ENCODE measurements around the gene ADAMTS6.

ADAMTS6 gene

DNA sequence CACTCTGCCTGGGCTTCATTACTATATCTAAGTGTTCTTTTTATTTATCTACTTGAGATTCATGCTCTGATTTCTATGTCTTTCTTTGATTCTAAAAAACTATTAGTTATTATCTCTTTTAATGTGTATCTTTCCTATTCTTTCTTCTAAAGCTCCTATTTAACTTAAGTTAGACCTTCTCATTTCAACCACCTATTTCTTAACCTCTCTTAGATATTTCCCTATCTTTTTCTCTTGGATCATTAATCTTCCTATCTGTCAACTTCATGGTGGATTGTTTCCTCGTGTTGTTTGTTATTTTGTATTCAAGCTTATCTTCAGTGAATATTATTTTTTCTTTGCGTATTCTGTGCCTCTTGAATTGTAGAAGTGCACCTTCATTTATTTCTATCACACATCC is 202.1 kb downstream of the ADAMTS6 start:
- Histone ChIP-seq H3K36me3 (ENCODE audit: control insufficient read depth in 4 of 4, insufficient read depth in 4 of 4, low read length in 3 of 4) (no peaks in the 10 kb centered on the region), H3K4me3 (ENCODE audit: control insufficient read depth in 1 of 7, extremely low read depth in 1 of 7, insufficient read depth in 4 of 7, low read depth in 2 of 7, low read length in 6 of 7) (no peak overlapping the region), H3K27me3 (replicated peaks in 2 of 5; ENCODE audit: control insufficient read depth in 4 of 5, insufficient read depth in 5 of 5, low read length in 4 of 5) (no peaks in the 10 kb centered on the region), H3K4me1 (ENCODE audit: control extremely low read depth in 1 of 4, control insufficient read depth in 4 of 4, insufficient read depth in 4 of 4, low read length in 3 of 4) (no peaks in the 10 kb centered on the region), H3K27ac (ENCODE audit: insufficient read depth in 1 of 2, low read depth in 1 of 2, low read length in 2 of 2, poor library complexity in 1 of 2, severe bottlenecking in 2 of 2) (no peak overlapping the region), H3K9me3 (ENCODE audit: control extremely low read depth in 1 of 5, control insufficient read depth in 4 of 5, insufficient read depth in 2 of 5, low read depth in 1 of 5, low read length in 4 of 5) (peaks cover 0 to 2% (median 0%) of the 10 kb centered on the region in 5 experiments)
- WGBS (ENCODE audit: insufficient coverage): no CpG with 5 or more reads among the region's 2 CpGs
- DNase-seq: no peak
- CTCF ChIA-PET: no interaction called here
- POLR2A ChIA-PET: no interaction called here

DNA sequence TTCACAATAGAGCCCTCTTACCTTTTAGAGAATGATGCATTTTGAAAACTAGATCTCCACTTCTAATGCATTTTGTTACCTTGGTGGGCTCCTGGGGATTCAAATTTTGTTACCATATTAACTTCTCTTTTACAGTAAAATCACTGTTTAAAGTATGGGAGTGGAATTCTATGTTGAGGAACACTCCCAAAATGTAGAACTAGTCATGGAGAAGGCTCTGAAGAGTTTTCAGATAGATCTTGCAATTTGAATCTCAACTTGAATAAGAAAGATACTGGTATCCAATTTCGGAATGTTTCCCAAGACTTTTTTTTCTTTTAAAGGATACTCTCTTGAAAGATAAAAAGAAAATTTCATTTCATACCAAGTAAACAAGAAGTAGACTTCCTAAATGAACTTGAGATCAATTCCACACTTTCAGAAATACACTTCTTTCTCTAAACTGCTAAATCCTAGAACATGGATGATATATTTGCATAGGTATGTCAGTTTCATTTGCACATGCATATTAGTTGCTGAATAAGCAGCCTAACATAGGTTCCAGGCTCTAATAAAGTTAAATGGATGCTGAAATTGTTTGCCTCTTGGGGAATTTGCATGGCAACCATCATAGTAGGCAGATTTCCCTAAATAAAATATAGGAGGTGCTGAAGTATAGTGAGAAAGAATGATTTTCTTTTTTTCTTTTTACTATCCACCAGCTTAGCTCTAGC is 205.4 kb downstream of the ADAMTS6 start:
- CTCF ChIA-PET: no interaction called here
- no peaks in the 10 kb centered on the region for H3K27me3 ChIP-seq (replicated peaks in 2 of 5; ENCODE audit: control insufficient read depth in 4 of 5, insufficient read depth in 5 of 5, low read length in 4 of 5)

DNA sequence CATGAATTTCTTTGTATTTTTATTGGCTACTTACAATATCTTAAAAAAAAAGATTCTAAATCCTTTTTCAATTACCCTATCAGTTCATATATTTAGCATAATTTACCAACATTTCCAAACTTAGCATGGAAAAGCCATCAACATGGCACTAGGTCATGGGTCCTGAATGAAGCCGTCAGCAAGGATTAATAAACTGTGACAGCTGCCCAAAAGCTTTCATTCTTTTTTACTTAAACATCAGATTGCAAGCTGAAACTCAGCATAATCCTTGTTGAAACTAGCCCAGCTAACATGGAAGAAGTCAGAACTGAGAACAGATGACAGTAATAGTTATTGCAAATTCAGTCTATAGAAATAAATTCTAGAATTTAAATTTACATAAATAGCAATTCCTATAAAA is 209.8 kb downstream of the ADAMTS6 start:
- Histone ChIP-seq H3K36me3 (ENCODE audit: control insufficient read depth in 4 of 4, insufficient read depth in 4 of 4, low read length in 3 of 4) (no peaks in the 10 kb centered on the region), H3K27me3 (replicated peaks in 2 of 5; ENCODE audit: control insufficient read depth in 4 of 5, insufficient read depth in 5 of 5, low read length in 4 of 5) (no peaks in the 10 kb centered on the region), H3K4me1 (ENCODE audit: control extremely low read depth in 1 of 4, control insufficient read depth in 4 of 4, insufficient read depth in 4 of 4, low read length in 3 of 4) (no peaks in the 10 kb centered on the region), H3K27ac (ENCODE audit: insufficient read depth in 1 of 2, low read depth in 1 of 2, low read length in 2 of 2, poor library complexity in 1 of 2, severe bottlenecking in 2 of 2) (no peak overlapping the region), H3K4me3 (ENCODE audit: control insufficient read depth in 1 of 7, extremely low read depth in 1 of 7, insufficient read depth in 4 of 7, low read depth in 2 of 7, low read length in 6 of 7) (no peak overlapping the region), H3K9me3 (ENCODE audit: control extremely low read depth in 1 of 5, control insufficient read depth in 4 of 5, insufficient read depth in 2 of 5, low read depth in 1 of 5, low read length in 4 of 5) (peaks cover 0 to 2% (median 0%) of the 10 kb centered on the region in 5 experiments)
- no peak for DNase-seq
- no CpG with 5 or more reads among the region's 1 CpG for WGBS (ENCODE audit: insufficient coverage)
- POLR2A ChIA-PET: interaction anchor here (0.6 kb wide), 2 partner anchors 194 to 199 kb away, joined by 3 read pairs; no protein-coding TSS in a partner anchor
- CTCF ChIA-PET: no interaction called here

More for the DNA sequence above, 205.4 kb downstream of the ADAMTS6 start:
- no peak overlapping the region for H3K4me3 ChIP-seq (ENCODE audit: control insufficient read depth in 1 of 7, extremely low read depth in 1 of 7, insufficient read depth in 4 of 7, low read depth in 2 of 7, low read length in 6 of 7)
- H3K9me3 ChIP-seq (ENCODE audit: control extremely low read depth in 1 of 5, control insufficient read depth in 4 of 5, insufficient read depth in 2 of 5, low read depth in 1 of 5, low read length in 4 of 5): peaks cover 0 to 2% (median 0%) of the 10 kb centered on the region in 5 experiments
- H3K36me3 ChIP-seq (ENCODE audit: control insufficient read depth in 4 of 4, insufficient read depth in 4 of 4, low read length in 3 of 4): no peaks in the 10 kb centered on the region
- H3K27ac ChIP-seq (ENCODE audit: insufficient read depth in 1 of 2, low read depth in 1 of 2, low read length in 2 of 2, poor library complexity in 1 of 2, severe bottlenecking in 2 of 2): no peak overlapping the region
- POLR2A ChIA-PET: no interaction called here
- DNase-seq: no peak
- WGBS (ENCODE audit: insufficient coverage): 100% methylated on average over 1 of the region's 1 CpG
- no peaks in the 10 kb centered on the region for H3K4me1 ChIP-seq (ENCODE audit: control extremely low read depth in 1 of 4, control insufficient read depth in 4 of 4, insufficient read depth in 4 of 4, low read length in 3 of 4)

DNA sequence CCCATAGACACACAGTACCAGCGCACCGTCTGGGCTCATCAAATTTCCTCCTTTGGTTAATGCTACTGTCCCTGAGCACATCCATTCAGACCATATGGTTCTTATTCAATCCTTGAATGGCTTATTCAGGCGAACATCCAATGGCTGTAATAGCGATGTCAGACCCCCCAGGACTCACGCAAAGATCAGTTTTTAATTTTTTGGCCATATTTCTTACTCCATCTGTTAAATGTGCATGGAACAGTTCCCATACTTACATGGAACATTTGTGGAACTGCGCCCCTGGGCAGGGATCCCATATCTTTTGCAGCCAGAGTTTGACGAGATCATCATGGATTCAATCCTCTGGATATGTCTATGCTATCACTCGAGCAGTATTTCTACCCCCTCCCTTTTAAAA is 213.2 kb downstream of the ADAMTS6 start:
- POLR2A ChIA-PET: no interaction called here
- no peaks in the 10 kb centered on the region for H3K27me3 ChIP-seq (replicated peaks in 2 of 5; ENCODE audit: control insufficient read depth in 4 of 5, insufficient read depth in 5 of 5, low read length in 4 of 5)
- 98% methylated on average over 6 of the region's 8 CpGs for WGBS (ENCODE audit: insufficient coverage)
- H3K4me3 ChIP-seq (ENCODE audit: control insufficient read depth in 1 of 7, extremely low read depth in 1 of 7, insufficient read depth in 4 of 7, low read depth in 2 of 7, low read length in 6 of 7): no peak overlapping the region
- no peaks in the 10 kb centered on the region for H3K9me3 ChIP-seq (ENCODE audit: control extremely low read depth in 1 of 5, control insufficient read depth in 4 of 5, insufficient read depth in 2 of 5, low read depth in 1 of 5, low read length in 4 of 5)
- no peak overlapping the region for H3K27ac ChIP-seq (ENCODE audit: insufficient read depth in 1 of 2, low read depth in 1 of 2, low read length in 2 of 2, poor library complexity in 1 of 2, severe bottlenecking in 2 of 2)
- no peaks in the 10 kb centered on the region for H3K36me3 ChIP-seq (ENCODE audit: control insufficient read depth in 4 of 4, insufficient read depth in 4 of 4, low read length in 3 of 4)
- CTCF ChIA-PET: no interaction called here
- no peak for DNase-seq
- no peaks in the 10 kb centered on the region for H3K4me1 ChIP-seq (ENCODE audit: control extremely low read depth in 1 of 4, control insufficient read depth in 4 of 4, insufficient read depth in 4 of 4, low read length in 3 of 4)

DNA sequence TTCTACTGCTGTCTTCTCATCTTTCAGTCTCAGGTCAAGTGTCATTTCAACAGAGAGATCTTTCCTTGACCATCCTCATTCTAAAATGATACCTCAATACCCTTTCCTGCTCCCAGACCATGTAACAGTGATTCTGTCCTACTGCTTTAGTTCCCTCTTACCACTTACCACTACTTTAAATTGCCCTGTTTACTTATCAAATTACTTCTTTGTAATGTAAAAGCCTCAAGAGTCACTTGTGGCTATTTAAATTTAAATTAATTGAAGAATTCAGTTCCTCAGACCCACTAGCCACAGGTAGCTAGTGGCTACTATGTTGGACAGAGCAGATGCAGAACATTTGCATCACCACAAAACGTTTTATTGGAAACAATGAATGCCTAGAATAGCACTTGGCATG is 217.3 kb downstream of the ADAMTS6 start:
- CTCF ChIA-PET: no interaction called here
- Histone ChIP-seq H3K9me3 (ENCODE audit: control extremely low read depth in 1 of 5, control insufficient read depth in 4 of 5, insufficient read depth in 2 of 5, low read depth in 1 of 5, low read length in 4 of 5) (no peaks in the 10 kb centered on the region), H3K36me3 (ENCODE audit: control insufficient read depth in 4 of 4, insufficient read depth in 4 of 4, low read length in 3 of 4) (no peaks in the 10 kb centered on the region), H3K27ac (ENCODE audit: insufficient read depth in 1 of 2, low read depth in 1 of 2, low read length in 2 of 2, poor library complexity in 1 of 2, severe bottlenecking in 2 of 2) (no peak overlapping the region), H3K4me3 (ENCODE audit: control insufficient read depth in 1 of 7, extremely low read depth in 1 of 7, insufficient read depth in 4 of 7, low read depth in 2 of 7, low read length in 6 of 7) (no peak overlapping the region), H3K4me1 (ENCODE audit: control extremely low read depth in 1 of 4, control insufficient read depth in 4 of 4, insufficient read depth in 4 of 4, low read length in 3 of 4) (peaks cover 0 to 12% (median 4%) of the 10 kb centered on the region in 4 experiments), H3K27me3 (replicated peaks in 2 of 5; ENCODE audit: control insufficient read depth in 4 of 5, insufficient read depth in 5 of 5, low read length in 4 of 5) (no peaks in the 10 kb centered on the region)
- DNase-seq: no peak
- POLR2A ChIA-PET: no interaction called here
- WGBS (ENCODE audit: insufficient coverage): no CpG with 5 or more reads among the region's 1 CpG

DNA sequence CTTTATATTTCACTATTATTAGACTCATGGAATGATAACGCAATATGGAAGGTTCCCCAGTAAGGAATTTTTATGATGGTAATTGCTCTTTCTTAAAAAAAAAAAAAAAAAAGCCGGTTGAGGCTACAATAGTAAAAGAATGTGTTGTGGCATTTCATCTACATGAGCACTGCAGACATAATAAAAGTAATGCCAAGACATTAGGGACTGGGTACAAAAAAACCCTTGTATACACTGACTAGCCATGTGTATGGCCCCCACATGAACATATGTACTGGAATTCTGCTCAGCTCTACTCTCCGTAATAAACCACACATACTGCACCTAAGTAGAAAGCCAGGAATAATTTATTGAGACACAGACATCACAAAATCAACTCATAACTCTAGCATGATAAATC is 218.4 kb downstream of the ADAMTS6 start:
- no peaks in the 10 kb centered on the region for H3K36me3 ChIP-seq (ENCODE audit: control insufficient read depth in 4 of 4, insufficient read depth in 4 of 4, low read length in 3 of 4)
- no CpG with 5 or more reads among the region's 3 CpGs for WGBS (ENCODE audit: insufficient coverage)
- no peak overlapping the region for H3K27ac ChIP-seq (ENCODE audit: insufficient read depth in 1 of 2, low read depth in 1 of 2, low read length in 2 of 2, poor library complexity in 1 of 2, severe bottlenecking in 2 of 2)
- H3K27me3 ChIP-seq (replicated peaks in 2 of 5; ENCODE audit: control insufficient read depth in 4 of 5, insufficient read depth in 5 of 5, low read length in 4 of 5): no peaks in the 10 kb centered on the region
- no peaks in the 10 kb centered on the region for H3K9me3 ChIP-seq (ENCODE audit: control extremely low read depth in 1 of 5, control insufficient read depth in 4 of 5, insufficient read depth in 2 of 5, low read depth in 1 of 5, low read length in 4 of 5)
- H3K4me1 ChIP-seq (ENCODE audit: control extremely low read depth in 1 of 4, control insufficient read depth in 4 of 4, insufficient read depth in 4 of 4, low read length in 3 of 4): peaks cover 0 to 12% (median 4%) of the 10 kb centered on the region in 4 experiments
- POLR2A ChIA-PET: no interaction called here
- CTCF ChIA-PET: interaction anchor here (0.5 kb wide), 1 partner anchor 220 kb away, joined by 3 read pairs; no protein-coding TSS in a partner anchor
- H3K4me3 ChIP-seq (ENCODE audit: control insufficient read depth in 1 of 7, extremely low read depth in 1 of 7, insufficient read depth in 4 of 7, low read depth in 2 of 7, low read length in 6 of 7): no peak overlapping the region
- no peak for DNase-seq

DNA sequence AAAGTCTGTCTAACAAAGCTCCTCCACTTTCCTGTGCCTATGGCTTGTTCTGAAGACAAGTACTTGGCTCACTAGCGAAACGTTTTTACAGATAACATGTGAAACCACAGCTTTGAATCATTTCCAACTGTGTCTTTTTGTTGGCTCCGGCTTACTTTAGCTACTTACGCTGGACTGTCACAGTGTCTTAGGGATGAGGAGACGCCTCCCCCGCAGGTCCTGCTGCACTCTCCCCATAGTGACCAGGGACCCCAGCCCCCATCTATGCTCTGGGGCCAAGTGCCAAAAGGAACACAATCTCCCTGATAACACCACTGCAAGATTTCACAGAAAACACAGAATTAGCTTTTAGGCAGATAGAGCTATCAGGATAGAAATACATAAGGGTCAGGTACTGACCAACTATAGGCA is 219.1 kb downstream of the ADAMTS6 start:
- peaks cover 0 to 12% (median 4%) of the 10 kb centered on the region in 4 experiments for H3K4me1 ChIP-seq (ENCODE audit: control extremely low read depth in 1 of 4, control insufficient read depth in 4 of 4, insufficient read depth in 4 of 4, low read length in 3 of 4)
- H3K27ac ChIP-seq (ENCODE audit: insufficient read depth in 1 of 2, low read depth in 1 of 2, low read length in 2 of 2, poor library complexity in 1 of 2, severe bottlenecking in 2 of 2): no peak overlapping the region
- 6% methylated on average over 6 of the region's 6 CpGs for WGBS (ENCODE audit: insufficient coverage)
- ChIA-PET CTCF (interaction anchor here (0.9 to 1.1 kb wide), 2 partner anchors 10 to 219 kb away, joined by 3 to 4 read pairs; partner anchors contain the start of gene ADAMTS6), POLR2A (no interaction called here)
- no peaks in the 10 kb centered on the region for H3K9me3 ChIP-seq (ENCODE audit: control extremely low read depth in 1 of 5, control insufficient read depth in 4 of 5, insufficient read depth in 2 of 5, low read depth in 1 of 5, low read length in 4 of 5)
- no peaks in the 10 kb centered on the region for H3K27me3 ChIP-seq (replicated peaks in 2 of 5; ENCODE audit: control insufficient read depth in 4 of 5, insufficient read depth in 5 of 5, low read length in 4 of 5)
- no peaks in the 10 kb centered on the region for H3K36me3 ChIP-seq (ENCODE audit: control insufficient read depth in 4 of 4, insufficient read depth in 4 of 4, low read length in 3 of 4)
- H3K4me3 ChIP-seq (ENCODE audit: control insufficient read depth in 1 of 7, extremely low read depth in 1 of 7, insufficient read depth in 4 of 7, low read depth in 2 of 7, low read length in 6 of 7): peak overlapping the region in 1 of 7 experiments; percentile 35
- peak; percentile 12 to 57 (median 49) for DNase-seq
